Heart left ventricle (tissue), 13 donors: Measurements from ENCODE around the gene CASP9.

Source experiments
- POLR2A ChIP-seq, 2 donors: fragments of 450-650 bp; IDR thresholded peaks; one replicate each; pipeline ENCODE4 v1.6.1; 2017; ENCODE audit warnings: antibody characterized with exemption in 2 of 2, mild to moderate bottlenecking in 2 of 2, moderate library complexity in 2 of 2
- TF ChIP-seq, protein P1 (sequence below), 12 donors: fragments of 200-600 bp; sonication (generic) in 4 of 12; IDR thresholded peaks; one replicate each; pipeline versions ENCODE4 v1.5.0 to v1.8.0; 2018 to 2022; ENCODE audit warnings: antibody characterized with exemption in 12 of 12, mild to moderate bottlenecking in 5 of 12
- donor health status: ischemic (EF 13 %, LVEDD 7.1; RV severe dilation, severe dysfunction).
- donor health status: DM: no; HTN: yes; CAD: no.
- donor health status: DM: no; HTN: no; CAD: no.
- donor health status: ischemic (EF 25% LVEDD 6.9; RV normal size, moderate dysfunction).
- donor health status: ischemic (EF 25% LVEDD 5.7; RV mildly dilated, moderate dysfunction).
- donor health status: ischemic (EF 35%, LVEDD 5.7; RV mildly dilated, moderate dysfunction).
- donor health status: nonischemic (EF 11% LVEDD 7.7; RV severe dilation, severe dysfunction).
- donor health status: DM: yes; HTN: yes; CAD: no.
- donor health status: PGD.
- donor health status: ischemic (EF 29% LVEDD 5.4; RV normal size, mild dysfunction).
- donor health status: nonischemic (EF 23%, LVEDD 6.1; RV moderate dilation, normal function).

- TF ChIP-seq, protein P1, sequence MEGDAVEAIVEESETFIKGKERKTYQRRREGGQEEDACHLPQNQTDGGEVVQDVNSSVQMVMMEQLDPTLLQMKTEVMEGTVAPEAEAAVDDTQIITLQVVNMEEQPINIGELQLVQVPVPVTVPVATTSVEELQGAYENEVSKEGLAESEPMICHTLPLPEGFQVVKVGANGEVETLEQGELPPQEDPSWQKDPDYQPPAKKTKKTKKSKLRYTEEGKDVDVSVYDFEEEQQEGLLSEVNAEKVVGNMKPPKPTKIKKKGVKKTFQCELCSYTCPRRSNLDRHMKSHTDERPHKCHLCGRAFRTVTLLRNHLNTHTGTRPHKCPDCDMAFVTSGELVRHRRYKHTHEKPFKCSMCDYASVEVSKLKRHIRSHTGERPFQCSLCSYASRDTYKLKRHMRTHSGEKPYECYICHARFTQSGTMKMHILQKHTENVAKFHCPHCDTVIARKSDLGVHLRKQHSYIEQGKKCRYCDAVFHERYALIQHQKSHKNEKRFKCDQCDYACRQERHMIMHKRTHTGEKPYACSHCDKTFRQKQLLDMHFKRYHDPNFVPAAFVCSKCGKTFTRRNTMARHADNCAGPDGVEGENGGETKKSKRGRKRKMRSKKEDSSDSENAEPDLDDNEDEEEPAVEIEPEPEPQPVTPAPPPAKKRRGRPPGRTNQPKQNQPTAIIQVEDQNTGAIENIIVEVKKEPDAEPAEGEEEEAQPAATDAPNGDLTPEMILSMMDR (IDR thresholded peaks at IDR 0.05) = no peak
- no peak for TF ChIP-seq POLR2A (IDR thresholded peaks at IDR 0.05)
These were observed 14.4 kb downstream of the CASP9 start for GRCh38 chr1:15509586-15509985.
